Smooth muscle cell (in vitro differentiated cells): ENCODE data around the gene TKFC. TPM values are rescaled to one million over a fixed set of nuclear protein-coding genes. Genes with fewer than 3 reads are reported as not detected.

Experiments used
- DNase-seq: peaks from one replicate; lab custom pipeline; 2025; ENCODE audit not compliant: unreplicated experiment; lab: John Stamatoyannopoulos, UW
- H2AFZ ChIP-seq: fragments of 200-600 bp; sonication (generic); 2 replicates; pipeline ENCODE4 v1.6.0; 2016; ENCODE audit warnings: antibody characterized with exemption, low read depth, mild to moderate bottlenecking
- H3F3A ChIP-seq: fragments of 200-600 bp; sonication (generic); 2 replicates; pipeline ENCODE4 v1.6.0; 2017; ENCODE audit warnings: antibody characterized with exemption, low read depth
- H3K27ac ChIP-seq: fragments of 200-600 bp; sonication (generic); 2 replicates; pipeline ENCODE4 v1.5.1; 2016; ENCODE audit warnings: low read depth, mild to moderate bottlenecking
- H3K27me3 ChIP-seq: fragments of 200-600 bp; sonication (generic); 2 replicates; pipeline ENCODE4 v1.6.1; 2016; ENCODE audit warnings: low read depth, mild to moderate bottlenecking
- H3K36me3 ChIP-seq: fragments of 200-600 bp; sonication (generic); 2 replicates; pipeline ENCODE4 v1.5.1; 2016; ENCODE audit warnings: low read depth
- H3K4me1 ChIP-seq: fragments of 200-600 bp; sonication (generic); 2 replicates; pipeline ENCODE4 v1.5.1; 2016; ENCODE audit warnings: low read depth
- H3K4me2 ChIP-seq: fragments of 200-600 bp; sonication (generic); 2 replicates; pipeline ENCODE4 v1.6.0; 2016; ENCODE audit warnings: mild to moderate bottlenecking
- H3K4me3 ChIP-seq: fragments of 200-600 bp; sonication (generic); 2 replicates; pipeline ENCODE4 v1.5.1; 2016; ENCODE audit warnings: mild to moderate bottlenecking
- H3K79me2 ChIP-seq: fragments of 200-600 bp; sonication (generic); 2 replicates; pipeline ENCODE4 v1.6.0; 2016; ENCODE audit warnings: low read depth, mild to moderate bottlenecking
- H3K9ac ChIP-seq: fragments of 200-600 bp; sonication (generic); 2 replicates; pipeline ENCODE4 v1.6.0; 2016; ENCODE audit warnings: low read depth
- H3K9me3 ChIP-seq: fragments of 200-600 bp; sonication (generic); replicated peaks from 2 replicates; pipeline ENCODE4 v1.5.1; 2016; ENCODE audit warnings: low read depth
- H4K20me1 ChIP-seq: fragments of 200-600 bp; sonication (generic); 2 replicates; pipeline ENCODE4 v1.6.0; 2016; ENCODE audit warnings: low read depth
- WGBS: methylation state at CpG from one replicate; pipeline ENCODE4 v1.1.7; 2016; ENCODE audit warnings: low lambda C conversion rate; 5-methylcytosine and 5-hydroxymethylcytosine counted together
- polyA plus RNA-seq: library from polyadenylated mRNA; unstranded; fragments of >200 nt; fragmentation: Nextera tagmentation; extraction: Ambion mirVana; gene quantifications from 2 replicates; pipeline ENCODE4 v1.2.1, GENCODE V29; 2016
- total RNA-seq: library from RNA; depleted of rRNA; stranded (reverse); fragments of >200 nt; gene quantifications from 2 replicates; pipeline ENCODE4 v1.2.3, GENCODE V29; 2014
- TF ChIP-seq, protein P1 (sequence below): fragments of 200-600 bp; sonication (generic); IDR thresholded peaks from 2 replicates; pipeline ENCODE4 v1.5.1; 2017; ENCODE audit warnings: borderline replicate concordance, mild to moderate bottlenecking, antibody characterized with exemption; ENCODE audit not compliant: insufficient read depth, poor library complexity, severe bottlenecking

Gene TKFC
- total and polyA plus RNA-seq, 2 experiments from 2014 or later: 24.3 to 47.0 TPM

DNA sequence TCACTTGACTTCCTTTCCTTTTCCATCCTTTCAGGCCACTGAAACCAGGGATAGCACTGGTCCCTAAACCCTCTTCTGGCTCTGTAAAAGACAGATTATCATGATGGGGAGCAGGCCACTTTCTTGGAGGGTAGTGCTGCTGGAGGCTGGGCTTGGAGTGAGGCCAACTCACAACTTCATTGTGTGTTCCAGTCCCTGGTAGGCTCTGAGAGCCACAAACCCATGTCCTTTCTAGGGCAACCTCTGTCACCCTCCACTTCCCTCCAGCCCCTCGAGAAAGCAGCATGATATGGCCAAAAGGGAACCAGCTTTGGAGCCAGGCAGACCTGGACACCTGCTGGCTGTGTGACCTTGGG, 2.3 kb downstream of the TKFC start:
- WGBS: 100% methylated on average over 1 of the region's 1 CpG
- Histone ChIP-seq H3K36me3 (no peaks in the 10 kb centered on the region), H3K9ac (no peak overlapping the region), H3K27me3 (no peaks in the 10 kb centered on the region), H3K4me2 (no peak overlapping the region), H3K79me2 (peaks cover 26% of the 10 kb centered on the region), H3K4me1 (peaks cover 21% of the 10 kb centered on the region), H3K27ac (no peak overlapping the region), H3K9me3 (no peaks in the 10 kb centered on the region), H4K20me1 (peaks cover 18% of the 10 kb centered on the region), H2AFZ (no peak overlapping the region), H3K4me3 (no peak overlapping the region), H3F3A (no peaks in the 10 kb centered on the region)
- TF ChIP-seq, protein P1, sequence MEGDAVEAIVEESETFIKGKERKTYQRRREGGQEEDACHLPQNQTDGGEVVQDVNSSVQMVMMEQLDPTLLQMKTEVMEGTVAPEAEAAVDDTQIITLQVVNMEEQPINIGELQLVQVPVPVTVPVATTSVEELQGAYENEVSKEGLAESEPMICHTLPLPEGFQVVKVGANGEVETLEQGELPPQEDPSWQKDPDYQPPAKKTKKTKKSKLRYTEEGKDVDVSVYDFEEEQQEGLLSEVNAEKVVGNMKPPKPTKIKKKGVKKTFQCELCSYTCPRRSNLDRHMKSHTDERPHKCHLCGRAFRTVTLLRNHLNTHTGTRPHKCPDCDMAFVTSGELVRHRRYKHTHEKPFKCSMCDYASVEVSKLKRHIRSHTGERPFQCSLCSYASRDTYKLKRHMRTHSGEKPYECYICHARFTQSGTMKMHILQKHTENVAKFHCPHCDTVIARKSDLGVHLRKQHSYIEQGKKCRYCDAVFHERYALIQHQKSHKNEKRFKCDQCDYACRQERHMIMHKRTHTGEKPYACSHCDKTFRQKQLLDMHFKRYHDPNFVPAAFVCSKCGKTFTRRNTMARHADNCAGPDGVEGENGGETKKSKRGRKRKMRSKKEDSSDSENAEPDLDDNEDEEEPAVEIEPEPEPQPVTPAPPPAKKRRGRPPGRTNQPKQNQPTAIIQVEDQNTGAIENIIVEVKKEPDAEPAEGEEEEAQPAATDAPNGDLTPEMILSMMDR: no peak
- no peak for DNase-seq

DNA sequence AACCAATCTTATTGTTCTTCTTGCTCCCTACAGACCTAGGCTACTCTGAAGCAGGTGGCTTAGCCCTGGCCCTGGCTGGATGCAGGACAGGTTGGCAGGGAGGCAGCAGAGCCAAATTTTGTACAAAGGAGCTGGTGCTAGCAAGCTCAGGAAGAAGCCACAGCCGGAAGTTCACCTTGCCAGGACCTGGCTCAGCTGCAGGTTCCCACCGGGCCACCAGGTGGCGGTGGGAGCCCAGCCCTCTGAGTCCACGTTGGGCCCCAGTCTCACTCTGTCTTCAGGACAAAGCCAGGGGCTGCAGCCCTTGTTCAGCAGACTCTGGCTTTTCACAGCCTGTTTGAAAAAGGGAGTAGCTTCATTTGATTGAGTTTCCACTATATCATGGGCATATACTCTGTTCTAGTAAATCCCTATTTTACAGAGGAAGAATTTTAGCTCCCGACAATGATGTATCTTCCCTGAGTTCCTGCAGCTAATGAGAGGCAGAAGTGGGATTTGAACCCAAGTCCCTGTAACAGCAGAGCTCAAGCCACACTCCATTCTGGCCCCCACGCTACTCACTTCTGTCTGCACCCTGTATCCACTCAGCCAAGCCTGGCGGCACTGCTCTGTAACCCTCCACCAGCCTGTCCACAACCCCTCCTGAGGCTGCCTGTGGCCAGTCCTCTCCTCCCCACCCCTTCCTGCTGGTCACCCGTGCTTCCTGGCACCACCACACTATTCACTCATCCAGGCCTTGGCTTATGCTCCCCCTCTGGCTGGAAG, 3.3 kb downstream of the TKFC start:
- H2AFZ ChIP-seq: no peak overlapping the region
- H3K4me3 ChIP-seq: no peak overlapping the region
- no peaks in the 10 kb centered on the region for H3K9me3 ChIP-seq
- H3K9ac ChIP-seq: no peak overlapping the region
- H3F3A ChIP-seq: no peaks in the 10 kb centered on the region
- H3K27ac ChIP-seq: no peak overlapping the region
- peak; percentile 27 for DNase-seq
- H3K36me3 ChIP-seq: no peaks in the 10 kb centered on the region
- H3K79me2 ChIP-seq: peaks cover 16% of the 10 kb centered on the region
- H3K27me3 ChIP-seq: no peaks in the 10 kb centered on the region
- TF ChIP-seq, protein P1: peak; percentile 92
- no peak overlapping the region for H3K4me2 ChIP-seq
- peaks cover 17% of the 10 kb centered on the region for H3K4me1 ChIP-seq
- peaks cover 8% of the 10 kb centered on the region for H4K20me1 ChIP-seq
- 42% methylated on average over 8 of the region's 8 CpGs for WGBS

DNA sequence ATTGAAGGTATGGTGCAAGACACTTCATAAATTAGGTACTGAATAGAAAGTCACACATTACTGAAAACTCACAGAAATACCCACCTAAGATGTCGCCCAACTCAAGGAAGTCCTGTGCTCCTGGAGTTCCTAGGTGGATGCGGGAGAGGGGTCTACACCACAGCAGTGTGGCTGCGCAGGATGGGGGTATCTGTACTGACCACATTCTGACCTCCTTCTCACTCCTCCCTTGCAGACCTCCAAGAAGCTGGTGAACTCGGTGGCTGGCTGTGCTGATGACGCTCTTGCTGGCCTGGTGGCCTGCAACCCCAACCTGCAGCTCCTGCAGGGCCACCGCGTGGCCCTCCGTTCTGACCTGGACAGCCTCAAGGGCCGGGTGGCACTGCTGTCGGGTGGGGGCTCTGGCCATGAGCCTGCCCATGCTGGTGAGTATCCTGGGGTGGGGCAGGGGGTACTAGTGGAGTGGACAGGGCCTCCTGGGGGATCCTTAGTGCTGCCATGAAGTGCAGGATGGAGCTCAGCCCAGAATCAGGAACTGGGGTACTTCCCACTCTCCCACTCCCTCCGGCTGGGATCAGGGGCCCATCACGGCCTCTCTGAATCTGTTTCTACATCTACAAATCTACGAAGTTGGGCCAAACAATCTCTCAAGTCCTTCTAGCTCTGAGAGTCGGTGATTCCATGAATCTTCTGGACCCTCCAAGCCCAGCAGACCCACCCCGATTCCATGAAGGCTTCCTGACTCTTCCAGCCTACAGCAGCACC, 4.9 kb downstream of the TKFC start:
- no peaks in the 10 kb centered on the region for H4K20me1 ChIP-seq
- TF ChIP-seq, protein P1: no peak

More for the DNA sequence above, 4.9 kb downstream of the TKFC start:
- H3K27me3 ChIP-seq: no peaks in the 10 kb centered on the region
- H3F3A ChIP-seq: no peaks in the 10 kb centered on the region
- H3K79me2 ChIP-seq: peaks cover under 1% of the 10 kb centered on the region
- H3K9me3 ChIP-seq: no peaks in the 10 kb centered on the region
- H3K36me3 ChIP-seq: no peaks in the 10 kb centered on the region
- 95% methylated on average over 15 of the region's 15 CpGs for WGBS
- no peak overlapping the region for H3K27ac ChIP-seq
- no peak overlapping the region for H3K9ac ChIP-seq
- DNase-seq: no peak
- H3K4me1 ChIP-seq: peaks cover 9% of the 10 kb centered on the region
- no peak overlapping the region for H3K4me3 ChIP-seq
- H3K4me2 ChIP-seq: no peak overlapping the region
- H2AFZ ChIP-seq: no peak overlapping the region
